B cell (primary cell): ENCODE results near the gene COBL. TPM values are rescaled to one million over a fixed set of nuclear protein-coding genes. Genes with fewer than 3 reads are reported as not detected.

Experiments
- ATAC-seq: fragments of 200-7000 bp; cut with Tn5 transposase; one replicate; pipeline ENCODE4 v1.10.0; 2021; ENCODE audit warnings: low read depth, mild to moderate bottlenecking, moderate number of reproducible peaks, moderate library complexity
- CTCF ChIA-PET: fragments of 350-600 bp; sonication (Branson Sonifier 250); formaldehyde crosslinking; loops from one replicate; lab custom pipeline; 2021; ENCODE audit warnings: antibody characterized with exemption, inconsistent platforms; lab: Charles Lee
- POLR2A ChIA-PET: fragments of 350-600 bp; sonication (Branson Sonifier 250); formaldehyde crosslinking; loops from one replicate; lab custom pipeline; 2021; ENCODE audit warnings: antibody characterized with exemption; lab: Charles Lee
- DNase-seq: peaks from one replicate; pipeline ENCODE4 v3.0.0; 2013
- H2AFZ ChIP-seq: 2 replicates; pipeline ENCODE4 v1.6.1; 2012; ENCODE audit warnings: mild to moderate bottlenecking, low read depth, low read length; ENCODE audit not compliant: insufficient read depth, poor library complexity, severe bottlenecking
- H3K27ac ChIP-seq, 2 donors: 1 replicate in 1 of 2; 2 replicates in 1 of 2; pipeline ENCODE4 v1.5.1; 2012 to 2013; ENCODE audit warnings: low read length in 2 of 2, mild to moderate bottlenecking in 2 of 2, moderate library complexity in 1 of 2
- H3K27me3 ChIP-seq, 4 experiments: fragments of 200-600 bp in 1 of 4; sonication (generic) in 1 of 4; replicated peaks in 1 of 4; 1 replicate in 2 of 4; 2 replicates in 2 of 4; pipeline versions ENCODE4 v1.6.1 to v1.7.0; 2013 to 2016; ENCODE audit warnings: low read length in 3 of 4, mild to moderate bottlenecking in 2 of 4, mixed read lengths in 1 of 4, moderate library complexity in 1 of 4; ENCODE audit not compliant: insufficient read depth in 4 of 4, control insufficient read depth in 3 of 4; ENCODE audit errors: control extremely low read depth in 1 of 4
- H3K36me3 ChIP-seq, 2 experiments: replicated peaks in 1 of 2; 1 replicate in 1 of 2; 2 replicates in 1 of 2; pipeline versions ENCODE4 v1.6.1 to v1.7.1; 2013; ENCODE audit warnings: low read length in 1 of 2; ENCODE audit not compliant: insufficient read depth in 2 of 2, control insufficient read depth in 1 of 2; ENCODE audit errors: control extremely low read depth in 1 of 2, extremely low read depth in 1 of 2
- H3K4me1 ChIP-seq, 2 donors: fragments of 200-600 bp in 1 of 2; sonication (generic) in 1 of 2; 1 replicate in 1 of 2; 2 replicates in 1 of 2; pipeline versions ENCODE4 v1.5.1 to v1.6.1; 2013 to 2017; ENCODE audit warnings: low read length in 2 of 2; ENCODE audit not compliant: control insufficient read depth in 2 of 2, insufficient read depth in 2 of 2
- H3K4me2 ChIP-seq: replicated peaks from 2 replicates; pipeline ENCODE3; 2012; ENCODE audit warnings: mild to moderate bottlenecking, low read depth, low read length; ENCODE audit not compliant: poor library complexity, severe bottlenecking
- H3K4me3 ChIP-seq, 5 experiments: fragments of 200-600 bp in 1 of 5; sonication (generic) in 1 of 5; 1 replicate in 3 of 5; 2 replicates in 2 of 5; pipeline versions ENCODE4 v1.5.1 to v1.7.0; 2011 to 2016; ENCODE audit warnings: low read length in 4 of 5, mild to moderate bottlenecking in 4 of 5, low read depth in 2 of 5, control low read depth in 1 of 5, moderate library complexity in 1 of 5; ENCODE audit not compliant: insufficient read depth in 1 of 5; ENCODE audit errors: control extremely low read depth in 1 of 5, extremely low read depth in 1 of 5
- H3K79me2 ChIP-seq: fragments of 200-600 bp; sonication (generic); one replicate; pipeline ENCODE4 v1.6.0; 2016; ENCODE audit warnings: low read length; ENCODE audit not compliant: control insufficient read depth, insufficient read depth
- H3K9ac ChIP-seq: fragments of 200-600 bp; sonication (generic); 2 replicates; pipeline ENCODE4 v1.6.1; 2017; ENCODE audit warnings: mild to moderate bottlenecking, low read length, moderate library complexity
- H3K9me3 ChIP-seq, 3 donors: one replicate each; pipeline versions ENCODE4 v1.6.1 to v1.7.1; 2013; ENCODE audit warnings: low read length in 2 of 3; ENCODE audit not compliant: control insufficient read depth in 2 of 3, insufficient read depth in 1 of 3; ENCODE audit errors: control extremely low read depth in 1 of 3
- H4K20me1 ChIP-seq: 2 replicates; pipeline ENCODE4 v1.6.0; 2012; ENCODE audit warnings: mild to moderate bottlenecking, low read length; ENCODE audit not compliant: insufficient read depth, control insufficient read depth, poor library complexity, severe bottlenecking
- H3K27ac Mint-ChIP-seq: one replicate; pipeline ENCODE4 v1.8.0; 2021; ENCODE audit warnings: mixed read lengths
- H3K27me3 Mint-ChIP-seq: one replicate; pipeline ENCODE4 v1.8.0; 2021; ENCODE audit warnings: mixed read lengths
- H3K4me1 Mint-ChIP-seq: one replicate; pipeline ENCODE4 v1.8.0; 2021; ENCODE audit warnings: mixed read lengths
- H3K4me3 Mint-ChIP-seq: one replicate; pipeline ENCODE4 v1.8.0; 2021; ENCODE audit warnings: mixed read lengths
- H3K9me3 Mint-ChIP-seq: one replicate; pipeline ENCODE4 v1.8.0; 2022; ENCODE audit warnings: mixed read lengths; ENCODE audit not compliant: insufficient read depth
- EZH2 ChIP-seq: IDR thresholded peaks from 2 replicates; pipeline ENCODE4 v1.6.1; 2012; ENCODE audit warnings: borderline replicate concordance, low read depth, mild to moderate bottlenecking, moderate library complexity, low read length; ENCODE audit not compliant: insufficient read depth, poor library complexity, severe bottlenecking
- WGBS: methylation state at CpG from one replicate; pipeline ENCODE4 v1.1.5; 2013; ENCODE audit warnings: missing lambda C conversion rate; ENCODE audit not compliant: insufficient coverage; 5-methylcytosine and 5-hydroxymethylcytosine counted together
- intact Hi-C: fragments of 100-400 bp; cut with micrococcal nuclease; formaldehyde crosslinking; loops from one replicate; pipeline ENCODE4 v1.10.0; 2022
- polyA plus RNA-seq: library from polyadenylated mRNA; depleted of rRNA; stranded (reverse); fragments of >200 nt; gene quantifications from 2 replicates; pipeline ENCODE4 v1.2.3, GENCODE V29; 2012
- total RNA-seq, 2 donors: library from RNA; stranded (reverse); fragments of 120-200 nt in 1 of 2; gene quantifications; 1 replicate in 1 of 2; 2 replicates in 1 of 2; pipeline versions ENCODE4 v1.2.3 to v1.2.4, GENCODE V29; 2013 to 2022
- TF ChIP-seq, protein P1 (sequence below): fragments of 200-600 bp; IDR thresholded peaks from one replicate; pipeline ENCODE4 v1.8.0; 2022; ENCODE audit warnings: antibody characterized with exemption, mild to moderate bottlenecking

Gene COBL
- total and polyA plus RNA-seq, 2 donors (not counting 1 experiment from before 2014, with no cell fraction given), result not detected

DNA sequence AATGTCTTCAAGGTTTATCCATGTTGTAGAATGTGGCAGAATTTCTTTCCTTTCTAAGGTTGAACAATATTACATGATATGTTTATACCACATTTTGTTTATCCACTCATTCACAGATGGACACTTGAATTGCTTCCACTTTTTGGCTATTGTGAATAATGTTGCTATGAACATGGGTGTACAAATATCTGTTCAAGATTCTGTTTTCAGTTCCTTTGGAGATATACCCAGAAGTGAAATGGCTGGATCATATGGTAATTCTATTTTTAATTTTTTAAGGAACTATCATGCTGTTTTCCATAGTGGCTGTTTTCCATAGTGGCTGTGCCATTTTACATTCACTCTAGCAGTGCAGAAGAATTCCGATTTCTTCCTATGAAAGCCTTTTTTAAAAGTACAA, 339.2 kb downstream of the COBL start:
- Histone ChIP-seq H3K36me3 (no peaks in the 10 kb centered on the region), H3K27ac (no peak overlapping the region), H2AFZ (no peak overlapping the region), H3K9me3 (no peaks in the 10 kb centered on the region), H4K20me1 (no peaks in the 10 kb centered on the region), H3K27me3 (no peaks in the 10 kb centered on the region), H3K9ac (no peak overlapping the region), H3K79me2 (no peaks in the 10 kb centered on the region), H3K4me3 (no peak overlapping the region), H3K4me1 (no peaks in the 10 kb centered on the region), H3K4me2 (no peak overlapping the region)
- ChIA-PET CTCF (no interaction called here), POLR2A (no interaction called here)
- DNase-seq (no peak), ATAC-seq (no peak)
- no peaks in the 10 kb centered on the region for H3K27me3 Mint-ChIP-seq
- WGBS, result no CpG with 5 or more reads among the region's 1 CpG
- intact Hi-C loops, result no loop called here
- no peaks in the 10 kb centered on the region for H3K4me1 Mint-ChIP-seq
- TF ChIP-seq EZH2, result no peak
- TF ChIP-seq, protein P1, sequence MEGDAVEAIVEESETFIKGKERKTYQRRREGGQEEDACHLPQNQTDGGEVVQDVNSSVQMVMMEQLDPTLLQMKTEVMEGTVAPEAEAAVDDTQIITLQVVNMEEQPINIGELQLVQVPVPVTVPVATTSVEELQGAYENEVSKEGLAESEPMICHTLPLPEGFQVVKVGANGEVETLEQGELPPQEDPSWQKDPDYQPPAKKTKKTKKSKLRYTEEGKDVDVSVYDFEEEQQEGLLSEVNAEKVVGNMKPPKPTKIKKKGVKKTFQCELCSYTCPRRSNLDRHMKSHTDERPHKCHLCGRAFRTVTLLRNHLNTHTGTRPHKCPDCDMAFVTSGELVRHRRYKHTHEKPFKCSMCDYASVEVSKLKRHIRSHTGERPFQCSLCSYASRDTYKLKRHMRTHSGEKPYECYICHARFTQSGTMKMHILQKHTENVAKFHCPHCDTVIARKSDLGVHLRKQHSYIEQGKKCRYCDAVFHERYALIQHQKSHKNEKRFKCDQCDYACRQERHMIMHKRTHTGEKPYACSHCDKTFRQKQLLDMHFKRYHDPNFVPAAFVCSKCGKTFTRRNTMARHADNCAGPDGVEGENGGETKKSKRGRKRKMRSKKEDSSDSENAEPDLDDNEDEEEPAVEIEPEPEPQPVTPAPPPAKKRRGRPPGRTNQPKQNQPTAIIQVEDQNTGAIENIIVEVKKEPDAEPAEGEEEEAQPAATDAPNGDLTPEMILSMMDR, result no peak
- no peak overlapping the region for H3K4me3 Mint-ChIP-seq
- no peak overlapping the region for H3K27ac Mint-ChIP-seq
- H3K9me3 Mint-ChIP-seq, result no peaks in the 10 kb centered on the region

DNA sequence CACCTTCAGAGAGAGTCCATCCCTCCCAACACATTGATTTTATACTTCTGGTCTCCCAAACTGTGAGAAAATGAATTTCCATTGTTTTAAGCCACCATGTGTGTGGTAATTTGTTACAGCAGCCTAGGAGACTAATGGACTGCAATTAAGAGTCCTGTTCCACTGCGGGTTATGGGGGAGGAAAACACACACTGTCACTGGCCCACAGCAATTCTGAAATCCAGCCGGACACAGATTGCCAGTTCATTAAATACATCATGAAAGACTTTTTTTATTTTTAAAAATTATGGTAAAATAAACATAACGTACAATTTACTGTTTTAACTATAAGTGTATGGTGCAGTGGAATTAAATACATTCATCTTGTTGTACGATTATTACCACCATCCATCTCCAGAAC, 340.5 kb downstream of the COBL start:
- ATAC-seq (no peak), DNase-seq (no peak)
- Histone ChIP-seq H4K20me1 (no peaks in the 10 kb centered on the region), H3K36me3 (no peaks in the 10 kb centered on the region), H3K9ac (no peak overlapping the region), H2AFZ (no peak overlapping the region), H3K4me2 (no peak overlapping the region), H3K9me3 (no peaks in the 10 kb centered on the region), H3K27me3 (no peaks in the 10 kb centered on the region), H3K4me1 (no peaks in the 10 kb centered on the region), H3K79me2 (no peaks in the 10 kb centered on the region), H3K4me3 (no peak overlapping the region), H3K27ac (no peak overlapping the region)
- no peaks in the 10 kb centered on the region for H3K9me3 Mint-ChIP-seq
- 100% methylated on average over 1 of the region's 4 CpGs for WGBS
- ChIA-PET POLR2A (no interaction called here), CTCF (no interaction called here)
- H3K27ac Mint-ChIP-seq, result no peak overlapping the region
- H3K27me3 Mint-ChIP-seq, result no peaks in the 10 kb centered on the region
- TF ChIP-seq, protein P1, result no peak
- no peak for TF ChIP-seq EZH2
- H3K4me1 Mint-ChIP-seq, result no peaks in the 10 kb centered on the region
- intact Hi-C loops, result no loop called here
- H3K4me3 Mint-ChIP-seq, result no peak overlapping the region
